Muscle of arm (tissue), 12 donors: ENCODE data around the gene SLC6A2. TPM values are rescaled to one million over a fixed set of nuclear protein-coding genes. Genes with fewer than 3 reads are reported as not detected.
A peak's percentile ranks its signal among the peaks of the same experiment; 100 is the strongest.
"Not testable (repeated sequence)": the region's sequence is repeated elsewhere in the genome, so short reads cannot be mapped to it uniquely, and the experiment has no call there.

Experiments
- DNase-seq: peaks from one replicate; pipeline ENCODE4 v3.0.0-alpha.2; 2013
- polyA plus RNA-seq, 12 donors: library from polyadenylated mRNA; unstranded; fragments of 120-200 nt; gene quantifications; one replicate each; pipeline ENCODE4 v1.2.1, GENCODE V29; 2013; ENCODE audit not compliant: insufficient read length in 12 of 12

Gene SLC6A2
- polyA plus RNA-seq, 12 donors, result 1.3 to 3.2 (median 2.1) TPM; not detected in 2

DNA sequence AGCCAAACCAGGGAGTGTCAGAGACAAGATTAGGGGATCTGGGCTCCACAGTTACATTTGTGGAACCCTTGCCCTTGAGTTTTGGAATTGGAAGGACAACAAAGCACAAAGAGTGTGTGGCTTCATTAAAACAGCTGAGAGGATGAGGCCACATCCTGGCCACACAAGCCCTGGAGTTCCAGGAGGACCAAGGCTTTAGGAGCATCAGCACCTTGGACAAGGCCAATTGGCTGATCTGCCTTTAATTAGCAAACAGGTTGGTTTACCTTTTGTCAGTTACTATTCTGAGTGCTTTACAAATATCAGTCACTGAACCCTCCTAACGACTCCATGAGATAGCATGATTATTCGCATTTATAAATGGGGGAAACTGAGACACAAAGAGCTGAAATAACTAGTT lies 54.7 kb downstream of the SLC6A2 start:
- no peak for DNase-seq

DNA sequence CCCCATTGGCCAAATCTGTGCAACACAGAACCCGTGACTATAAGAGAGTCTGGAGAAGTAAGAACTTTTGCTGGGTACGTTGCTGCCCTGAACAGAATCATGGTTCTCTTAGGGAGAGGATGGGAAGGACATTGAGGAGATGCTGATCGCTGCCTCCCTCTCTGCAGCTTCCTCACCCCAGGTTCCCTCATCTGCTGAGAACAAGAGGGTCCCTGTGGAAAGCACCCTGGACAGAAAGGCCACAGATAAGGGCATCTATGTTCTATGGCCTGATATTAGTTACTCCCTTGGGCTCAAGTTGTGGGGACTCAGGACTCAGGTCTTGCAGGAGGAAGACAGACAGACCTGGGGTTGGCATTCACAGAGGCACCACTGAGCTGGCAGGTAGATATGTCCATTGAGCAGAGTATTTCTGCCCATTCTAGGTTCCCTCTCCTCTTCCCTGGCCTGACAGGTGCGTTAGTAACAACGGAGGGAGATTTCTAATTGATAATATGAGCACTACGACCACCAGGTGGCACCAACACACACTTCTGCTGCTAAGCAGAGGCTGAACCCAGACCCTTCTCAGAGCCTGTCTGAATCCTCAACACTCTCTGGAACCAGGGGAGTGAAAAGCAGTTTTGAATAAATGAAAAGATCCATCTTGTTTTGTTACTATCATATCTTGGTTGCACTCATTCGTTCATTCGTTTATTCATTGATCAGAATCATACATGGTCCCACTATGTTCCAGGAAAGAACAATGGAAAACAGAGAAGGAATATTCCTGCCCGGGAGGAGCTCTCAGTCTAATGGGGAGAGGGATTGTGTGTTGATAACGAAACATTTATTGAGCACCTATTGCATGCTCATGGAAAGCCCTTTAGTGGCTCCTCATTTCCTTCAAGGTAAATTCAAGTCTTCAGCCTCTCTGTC lies 56.4 kb downstream of the SLC6A2 start:
- peak; percentile 64 for DNase-seq

DNA sequence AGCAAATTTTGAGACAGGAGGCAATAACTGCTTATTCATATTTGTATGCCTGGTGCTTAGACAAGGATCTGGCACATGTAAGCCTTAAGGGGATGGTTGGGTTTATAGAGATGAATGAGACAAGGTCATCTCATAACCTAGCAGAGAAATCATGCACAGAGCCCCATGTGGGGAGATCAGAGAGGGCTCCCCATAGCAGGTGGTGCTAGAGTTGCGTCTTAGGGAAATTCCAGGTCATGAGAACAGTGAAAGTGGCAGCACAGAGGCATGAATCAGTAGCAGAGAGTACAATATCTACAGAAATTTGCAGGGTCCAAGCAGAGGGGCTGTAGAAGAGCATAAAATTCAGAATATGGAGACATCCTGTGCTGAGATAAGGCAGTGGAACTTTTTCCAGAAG lies 57.3 kb downstream of the SLC6A2 start:
- DNase-seq, result no peak

DNA sequence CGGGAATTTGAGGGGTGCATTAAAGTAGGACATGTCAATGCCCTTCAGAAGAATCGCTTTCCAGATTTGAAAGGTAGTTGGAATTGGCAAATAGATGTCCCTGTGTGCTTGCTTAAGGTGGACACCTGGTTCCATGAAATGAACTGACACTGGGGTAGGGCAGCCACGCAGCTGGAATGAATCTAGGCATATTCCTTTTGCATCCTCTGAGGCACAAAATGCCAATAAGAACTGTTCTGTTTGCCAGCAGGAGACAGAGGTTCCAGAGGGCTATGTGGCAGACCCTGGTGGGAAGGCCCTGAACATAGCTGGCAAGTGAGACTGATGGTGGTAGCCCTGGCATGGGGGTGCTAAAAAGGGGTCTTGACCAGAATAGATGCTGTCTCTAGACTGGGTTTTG lies 61.5 kb downstream of the SLC6A2 start:
- DNase-seq, result no peak

DNA sequence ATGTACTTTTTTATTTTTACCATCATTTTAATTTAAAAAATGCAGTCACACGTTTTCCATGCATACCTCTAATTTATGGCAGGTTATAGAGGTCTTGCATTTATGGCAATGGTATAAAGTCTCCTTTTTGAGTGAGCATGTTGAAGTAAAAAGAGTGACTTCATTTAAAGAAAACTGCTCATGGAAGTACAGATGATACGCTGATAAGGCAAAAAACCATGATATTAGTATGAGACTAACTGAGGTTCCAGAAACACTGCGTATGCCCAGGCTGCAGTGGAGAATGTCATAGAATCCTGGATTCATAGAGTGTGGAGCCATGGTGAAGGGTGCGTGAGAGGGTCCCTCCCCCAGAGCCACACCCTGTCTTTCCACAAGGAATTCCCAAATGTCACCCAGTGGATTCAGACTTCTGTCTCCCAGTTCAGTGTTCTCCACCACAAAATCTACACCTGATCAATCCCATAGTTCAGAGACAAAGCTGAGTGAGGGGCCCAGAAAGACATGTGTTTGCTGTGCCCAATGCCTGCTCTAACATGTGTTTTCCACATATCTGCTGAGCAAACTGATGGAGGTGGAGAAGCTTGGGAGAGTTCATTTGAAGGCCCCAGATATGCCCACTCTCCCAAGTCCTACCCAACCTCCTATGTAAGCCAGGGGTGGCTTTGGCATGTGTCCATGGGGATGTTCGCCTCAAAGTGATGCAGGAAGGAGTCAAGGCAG lies 69.4 kb downstream of the SLC6A2 start:
- DNase-seq, result no peak

DNA sequence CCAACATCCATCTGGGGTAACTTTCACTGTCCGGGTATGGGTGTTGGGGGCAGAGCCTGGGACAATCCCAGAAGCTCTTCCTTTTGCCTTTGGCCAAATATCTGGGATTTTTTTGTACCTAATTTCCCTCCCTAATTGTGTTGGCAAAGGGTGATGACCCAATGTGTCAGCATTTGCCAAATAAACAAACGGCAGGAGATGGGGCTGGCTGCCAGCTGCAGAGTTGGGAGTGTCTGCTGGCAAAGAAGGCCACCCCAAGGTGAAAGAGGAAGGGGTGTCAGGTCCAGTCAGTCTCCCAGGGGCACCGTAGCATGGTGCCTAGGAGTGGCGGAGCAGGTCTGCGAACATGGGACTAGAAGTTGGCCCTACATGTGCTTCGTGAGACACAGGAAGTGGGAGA lies 73.0 kb downstream of the SLC6A2 start:
- no peak for DNase-seq

DNA sequence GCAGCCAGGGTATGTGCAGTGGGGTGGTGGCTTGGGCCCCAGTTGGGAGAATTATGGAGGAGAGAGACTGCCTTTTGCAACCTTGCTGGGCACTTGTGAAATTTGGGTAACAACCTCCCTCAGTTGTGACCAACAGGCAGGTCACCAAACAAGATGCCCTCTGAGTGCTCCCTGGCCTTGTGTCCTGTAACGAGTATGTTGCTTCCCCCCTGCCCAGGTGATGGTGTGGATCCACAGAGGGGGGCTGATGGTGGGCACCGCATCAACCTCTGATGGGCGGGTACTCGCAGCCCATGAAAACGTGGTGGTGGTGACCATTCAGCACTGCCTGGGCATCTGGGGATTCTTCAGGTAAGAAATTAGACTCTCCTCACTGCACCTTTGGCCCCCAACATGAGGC lies 74.3 kb downstream of the SLC6A2 start:
- DNase-seq, result no peak

DNA sequence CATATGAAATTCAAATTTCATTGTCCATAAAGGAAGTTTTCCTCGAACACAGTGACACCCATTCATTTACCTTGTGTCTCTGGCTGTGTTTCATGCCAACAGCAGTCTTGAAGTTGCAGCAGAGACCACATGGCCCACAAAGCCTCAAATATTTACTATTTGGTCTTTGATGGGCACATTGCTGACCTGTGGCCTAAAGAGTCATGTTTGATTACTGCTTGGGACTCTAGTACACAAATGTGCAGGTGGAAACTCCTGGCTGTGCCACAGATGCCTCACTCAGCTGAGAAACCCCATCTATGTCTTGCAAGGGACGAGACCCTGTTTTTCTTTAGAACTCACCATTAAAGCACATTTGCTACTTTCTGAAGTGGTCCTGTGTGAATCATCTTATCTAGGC lies 76.7 kb downstream of the SLC6A2 start:
- no peak for DNase-seq

DNA sequence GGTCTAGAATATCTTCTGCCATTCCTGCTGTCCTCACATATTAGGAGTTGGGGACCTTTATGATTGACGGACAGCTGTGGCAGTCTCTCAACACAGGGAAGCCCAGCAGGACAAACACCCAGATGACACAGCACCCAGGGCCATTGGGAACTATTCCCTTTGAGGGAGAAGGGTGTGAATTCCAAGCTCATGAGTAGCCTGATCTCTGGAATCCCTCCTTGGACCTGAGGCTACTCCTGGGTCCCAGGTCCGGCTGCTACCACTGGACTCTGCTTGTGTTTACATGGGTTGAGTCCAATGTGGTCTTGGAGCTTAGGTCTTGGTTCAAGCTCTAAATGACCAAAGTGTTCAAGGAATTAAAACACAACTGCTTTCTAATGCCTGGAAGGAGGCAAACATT lies 78.9 kb downstream of the SLC6A2 start:
- DNase-seq, result no peak

DNA sequence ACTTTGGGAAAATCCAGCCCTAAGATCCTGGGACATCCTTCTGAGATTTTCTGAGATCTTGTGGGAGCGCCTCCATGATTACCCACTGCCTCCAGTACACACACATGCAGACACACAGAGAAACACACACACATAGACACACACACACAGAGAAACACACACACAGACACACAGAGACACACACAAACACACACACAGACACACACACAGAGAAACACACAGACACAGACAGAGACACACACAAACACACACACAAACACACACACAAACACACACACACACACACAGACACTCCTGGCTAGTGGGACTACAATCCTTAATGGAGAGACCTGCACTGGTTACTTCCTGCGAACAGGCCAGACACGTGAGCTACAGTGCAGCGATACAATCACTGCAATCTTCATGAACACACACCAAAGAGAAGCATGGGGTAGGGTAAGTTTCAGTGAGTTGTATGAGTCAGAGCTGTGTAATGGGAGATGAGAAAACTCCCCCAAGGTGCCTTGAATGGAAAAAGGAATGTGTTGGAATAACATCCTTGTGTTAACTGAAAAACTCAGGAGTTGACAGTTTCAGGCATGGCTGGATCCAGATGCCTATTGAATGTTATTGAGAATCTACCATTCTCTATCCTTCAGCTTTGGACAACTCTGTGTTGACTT lies 79.5 kb downstream of the SLC6A2 start:
- DNase-seq, result no peak

DNA sequence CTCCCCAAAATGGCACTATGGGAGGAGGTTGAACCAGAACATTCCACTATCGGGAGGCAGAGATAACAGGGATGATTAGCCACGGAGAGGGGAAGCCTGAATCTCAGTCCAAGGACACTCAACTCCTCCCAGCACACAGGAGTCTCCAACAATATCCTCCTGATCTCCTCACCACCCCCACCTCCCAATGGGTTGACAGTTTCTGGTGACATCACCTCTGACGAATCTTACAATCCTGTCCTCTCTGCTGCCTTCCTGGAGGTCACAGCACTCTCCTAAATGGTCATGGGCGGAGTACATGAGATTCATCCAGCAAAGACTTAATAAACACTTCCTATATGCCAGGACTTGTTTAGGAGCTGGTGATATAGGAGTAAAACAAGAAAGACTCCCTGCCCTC lies 80.9 kb downstream of the SLC6A2 start:
- DNase-seq, result no peak

DNA sequence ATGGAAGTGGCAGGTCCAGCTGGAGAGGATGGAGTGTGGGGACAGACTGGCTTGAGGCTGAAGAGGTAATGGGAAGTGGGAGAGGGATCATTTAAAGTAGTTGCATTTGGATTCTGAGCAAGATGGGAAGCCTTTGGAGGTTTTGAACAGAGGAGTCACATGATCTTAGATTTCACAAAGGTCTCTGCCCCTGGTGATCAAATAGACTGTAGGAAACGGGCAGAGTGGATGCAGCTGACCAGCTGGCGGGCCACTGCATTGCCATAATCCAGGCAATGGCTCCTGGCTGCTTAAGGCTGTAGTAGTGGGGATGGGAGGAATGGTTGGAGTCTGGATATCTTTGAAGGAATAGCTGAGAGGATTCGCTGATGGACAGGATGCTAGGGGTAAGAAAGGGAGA lies 81.5 kb downstream of the SLC6A2 start:
- DNase-seq, result no peak

DNA sequence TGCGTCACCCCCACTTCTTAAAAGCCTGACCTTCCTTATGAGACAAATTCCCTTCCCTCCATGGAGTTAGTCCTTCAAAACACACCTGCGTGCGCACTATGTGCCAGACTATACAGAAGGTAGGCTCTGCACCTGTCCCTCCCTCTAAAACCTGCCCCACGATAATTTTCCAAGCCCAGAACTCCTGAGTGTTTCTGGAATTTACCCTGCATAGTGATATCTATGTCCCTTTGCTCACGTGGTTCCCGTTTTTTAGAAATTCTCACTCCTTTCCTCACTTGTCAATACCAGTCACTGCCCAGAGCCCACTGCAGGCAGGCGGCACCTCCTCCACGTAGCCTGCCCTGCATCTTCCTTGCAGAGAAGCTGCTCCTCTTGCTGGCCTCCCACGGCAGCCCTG lies 82.2 kb downstream of the SLC6A2 start:
- no peak for DNase-seq

DNA sequence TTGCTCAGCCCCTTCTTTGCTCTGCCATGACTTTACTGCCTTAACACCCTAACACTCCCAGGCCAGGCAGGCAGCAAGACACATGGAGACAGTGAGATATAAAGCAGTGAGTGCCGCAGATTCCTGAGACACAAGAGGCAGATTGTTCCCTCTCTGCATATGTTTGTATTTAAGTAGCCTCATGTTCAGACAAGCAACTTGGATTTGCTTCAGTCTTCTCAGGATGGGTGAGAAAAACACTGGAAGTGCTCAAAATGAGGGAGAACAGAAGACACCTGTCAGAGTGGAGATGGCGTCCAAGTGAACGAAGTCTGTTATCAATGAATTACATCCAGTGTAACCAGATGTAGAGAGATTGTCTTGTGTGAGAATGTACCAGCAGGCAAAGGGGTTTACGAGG lies 90.3 kb downstream of the SLC6A2 start:
- no peak for DNase-seq

DNA sequence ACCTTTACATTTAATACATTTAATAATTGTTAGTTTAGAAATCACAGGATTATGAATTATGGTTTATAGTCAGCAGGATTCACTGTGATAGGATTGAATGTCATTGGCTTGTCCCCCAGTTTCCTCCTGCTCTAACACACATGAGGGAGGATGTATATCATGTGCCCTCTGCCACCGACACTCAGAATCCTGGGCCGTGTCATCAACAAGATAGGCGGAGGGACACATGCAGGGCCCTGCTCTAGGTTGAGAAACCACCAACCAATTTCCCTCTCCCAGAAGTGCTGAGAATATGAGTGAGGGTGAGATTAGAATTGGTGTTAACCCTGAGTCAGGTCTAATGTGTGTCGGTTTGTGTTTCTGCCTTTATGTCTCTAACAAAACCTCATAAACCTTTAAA lies 92.0 kb downstream of the SLC6A2 start:
- DNase-seq, result no peak

DNA sequence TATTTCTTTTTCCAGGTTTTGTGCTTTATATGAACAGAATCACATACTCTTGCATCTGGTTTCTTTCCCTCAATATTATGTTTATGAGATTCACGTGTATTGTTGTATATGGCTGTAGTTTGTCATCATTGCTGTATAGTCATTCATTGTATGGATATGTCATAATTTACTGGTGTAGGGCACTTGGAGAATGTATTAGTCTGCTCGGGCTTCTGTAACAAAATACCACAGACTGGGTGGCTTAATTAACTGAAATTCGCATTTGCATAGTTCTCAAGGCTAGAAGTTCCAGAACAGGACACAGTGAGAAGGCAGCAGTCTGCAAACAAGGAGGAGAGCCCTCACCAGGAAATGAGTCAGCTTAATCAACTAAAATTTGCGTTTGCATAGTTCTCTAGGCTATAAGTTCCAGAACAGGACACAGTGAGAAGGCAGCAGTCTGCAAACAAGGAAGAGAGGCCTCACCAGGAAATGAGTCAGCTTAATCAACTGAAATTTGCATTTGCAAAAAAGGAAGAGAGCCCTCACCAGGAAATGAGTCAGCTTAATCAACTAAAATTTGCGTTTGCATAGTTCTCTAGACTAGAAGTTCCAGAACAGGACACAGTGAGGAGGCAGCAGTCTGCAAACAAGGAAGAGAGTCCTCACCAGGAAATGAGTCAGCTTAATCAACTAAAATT lies 96.8 kb downstream of the SLC6A2 start:
- not testable (repeated sequence) for DNase-seq

DNA sequence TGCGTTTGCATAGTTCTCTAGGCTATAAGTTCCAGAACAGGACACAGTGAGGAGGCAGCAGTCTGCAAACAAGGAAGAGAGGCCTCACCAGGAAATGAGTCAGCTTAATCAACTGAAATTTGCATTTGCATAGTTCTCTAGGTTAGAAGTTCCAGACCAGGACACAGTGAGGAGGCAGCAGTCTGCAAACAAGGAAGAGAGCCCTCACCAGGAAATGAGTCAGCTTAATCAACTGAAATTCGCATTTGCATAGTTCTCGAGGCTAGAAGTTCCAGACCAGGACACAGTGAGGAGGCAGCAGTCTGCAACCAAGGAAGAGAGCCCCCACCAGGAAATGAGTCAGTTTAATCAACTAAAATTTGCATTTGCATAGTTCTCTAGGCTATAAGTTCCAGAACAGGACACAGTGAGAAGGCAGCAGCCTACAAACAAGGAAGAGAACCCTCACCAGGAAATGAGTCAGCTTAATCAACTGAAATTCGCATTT lies 97.4 kb downstream of the SLC6A2 start:
- DNase-seq, result not testable (repeated sequence)
